ENCODE measurements around the gene RANBP1.
"Not testable (repeated sequence)": the region's sequence is repeated elsewhere in the genome, so short reads cannot be mapped to it uniquely, and the experiment has no call there.

RANBP1 gene

DNA sequence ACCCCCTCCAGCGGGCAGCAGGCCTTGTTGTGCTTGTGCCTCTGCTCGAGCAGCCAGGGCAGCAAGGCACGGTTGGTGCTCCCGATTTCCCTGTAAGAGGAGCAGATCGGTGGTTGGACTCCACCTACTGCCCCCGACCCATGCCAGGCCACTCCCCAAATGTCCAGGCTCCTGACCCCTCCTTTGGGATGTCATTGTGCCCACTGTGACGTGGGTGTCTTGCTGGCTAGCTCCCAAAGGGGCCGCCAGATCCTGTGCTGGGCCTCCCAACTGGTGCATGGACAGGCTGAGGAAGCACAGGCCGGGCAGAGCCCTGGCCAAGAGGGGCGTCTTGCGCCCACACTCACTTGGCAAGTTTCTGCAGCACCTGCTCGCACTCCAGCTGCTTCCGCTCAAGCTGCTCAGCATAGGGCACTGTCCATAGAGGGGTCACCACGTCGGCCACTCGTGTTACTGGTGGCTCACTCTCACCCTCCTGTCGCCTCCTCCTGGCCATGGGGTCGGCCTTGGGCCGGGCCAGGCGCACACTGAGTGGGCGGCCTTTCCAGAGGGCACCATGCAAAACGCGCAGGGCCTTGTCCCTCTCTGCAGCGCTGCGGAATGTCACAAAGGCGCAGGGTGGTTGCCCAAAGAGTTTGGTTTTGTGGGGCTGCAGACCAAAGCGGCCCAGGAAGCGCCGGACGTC lies at the start of gene RANBP1:
RANBP1 (plus strand) TSS at position 414 of the 685 bp plus-strand sequence; CDS start at position 495, 81 bp downstream.
- H3K4me3 ChIP-seq (ENCODE audit: low read length): peak within 1 kb of the TSS; percentile 96
- DNase-seq (ENCODE audit: low read depth): no peak
- TF ChIP-seq, protein P1, sequence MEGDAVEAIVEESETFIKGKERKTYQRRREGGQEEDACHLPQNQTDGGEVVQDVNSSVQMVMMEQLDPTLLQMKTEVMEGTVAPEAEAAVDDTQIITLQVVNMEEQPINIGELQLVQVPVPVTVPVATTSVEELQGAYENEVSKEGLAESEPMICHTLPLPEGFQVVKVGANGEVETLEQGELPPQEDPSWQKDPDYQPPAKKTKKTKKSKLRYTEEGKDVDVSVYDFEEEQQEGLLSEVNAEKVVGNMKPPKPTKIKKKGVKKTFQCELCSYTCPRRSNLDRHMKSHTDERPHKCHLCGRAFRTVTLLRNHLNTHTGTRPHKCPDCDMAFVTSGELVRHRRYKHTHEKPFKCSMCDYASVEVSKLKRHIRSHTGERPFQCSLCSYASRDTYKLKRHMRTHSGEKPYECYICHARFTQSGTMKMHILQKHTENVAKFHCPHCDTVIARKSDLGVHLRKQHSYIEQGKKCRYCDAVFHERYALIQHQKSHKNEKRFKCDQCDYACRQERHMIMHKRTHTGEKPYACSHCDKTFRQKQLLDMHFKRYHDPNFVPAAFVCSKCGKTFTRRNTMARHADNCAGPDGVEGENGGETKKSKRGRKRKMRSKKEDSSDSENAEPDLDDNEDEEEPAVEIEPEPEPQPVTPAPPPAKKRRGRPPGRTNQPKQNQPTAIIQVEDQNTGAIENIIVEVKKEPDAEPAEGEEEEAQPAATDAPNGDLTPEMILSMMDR (conservative IDR thresholded peaks at IDR 0.05; ENCODE audit: low read length): no peak

DNA sequence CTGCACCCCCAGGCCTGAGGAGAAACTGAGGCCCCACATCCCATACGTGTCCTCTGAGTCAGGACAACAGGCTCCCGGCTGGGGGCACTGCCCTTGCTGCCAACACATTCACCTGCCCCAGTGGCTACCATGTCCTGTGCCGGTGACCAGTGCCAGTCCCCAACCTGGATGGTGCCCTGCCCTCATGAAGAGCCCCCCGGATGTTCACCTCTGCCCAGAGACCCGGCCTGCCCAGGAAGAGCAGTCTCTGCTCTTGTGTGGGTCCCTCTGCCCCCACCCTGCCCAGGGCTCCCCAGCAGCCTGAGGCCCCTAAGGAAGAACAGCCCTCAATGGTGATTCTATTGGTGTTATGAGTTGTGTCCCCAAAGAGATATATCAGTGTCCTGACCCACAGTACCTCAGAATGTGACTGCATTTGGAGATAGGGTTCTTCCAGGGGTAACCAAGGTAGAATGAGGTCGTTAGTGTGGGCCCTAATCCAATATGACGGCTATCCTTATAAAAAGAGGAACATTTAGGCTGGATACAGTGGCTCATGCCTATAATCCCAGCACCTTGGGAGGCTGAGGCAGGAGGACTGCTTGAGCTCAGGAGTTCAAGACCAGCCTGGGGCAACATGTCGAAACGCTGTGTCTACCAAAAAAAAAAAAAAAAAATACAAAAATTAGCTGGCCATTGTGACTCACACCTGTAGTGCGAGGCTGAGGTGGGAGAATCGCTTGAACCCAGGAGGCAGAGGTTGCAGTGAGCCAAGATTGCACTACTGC lies 49.1 kb upstream of the RANBP1 start:
- TF ChIP-seq, protein P1 (conservative IDR thresholded peaks at IDR 0.05; ENCODE audit: low read length): no peak
- no peak for DNase-seq (ENCODE audit: low read depth)
- no peak overlapping the region for H3K4me3 ChIP-seq (ENCODE audit: low read length)

DNA sequence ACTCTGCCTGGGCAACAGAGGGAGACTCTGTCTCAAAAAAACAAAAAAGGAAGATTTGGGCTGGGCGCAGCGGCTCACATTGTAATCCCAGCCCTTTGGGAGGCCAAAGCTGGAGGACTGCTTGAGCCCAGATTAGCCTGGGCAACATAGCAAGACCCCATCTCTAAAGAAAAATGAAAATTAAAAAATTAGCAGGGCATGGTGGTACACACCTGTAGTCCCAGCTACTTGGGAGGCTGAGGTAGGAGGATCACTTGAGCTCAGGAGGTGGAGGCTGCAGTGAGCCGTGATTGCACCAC lies 48.6 kb upstream of the RANBP1 start:
- DNase-seq (ENCODE audit: low read depth); H3K4me3 ChIP-seq (ENCODE audit: low read length): not testable (repeated sequence)

DNA sequence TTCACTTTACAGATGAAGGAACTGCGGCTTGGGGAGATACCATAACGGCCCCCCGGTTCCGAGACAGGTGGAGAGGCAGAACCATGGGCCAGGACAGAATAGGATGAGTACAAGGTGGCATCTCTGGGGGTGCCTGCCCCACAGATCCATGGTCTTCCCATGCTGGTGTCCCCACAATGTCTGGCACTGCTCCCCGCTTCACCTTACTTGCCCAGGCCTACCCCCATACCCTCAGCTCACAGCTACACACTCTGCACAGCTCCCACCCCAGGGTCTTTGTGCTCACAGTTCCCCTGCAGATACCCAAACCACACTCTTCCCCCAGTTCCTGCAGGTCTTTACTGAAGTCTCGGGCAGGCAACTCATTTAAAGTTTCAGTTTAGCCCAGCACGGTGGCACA lies 47.3 kb upstream of the RANBP1 start:
- no peak for DNase-seq (ENCODE audit: low read depth)
- TF ChIP-seq, protein P1 (conservative IDR thresholded peaks at IDR 0.05; ENCODE audit: low read length): no peak
- no peak overlapping the region for H3K4me3 ChIP-seq (ENCODE audit: low read length)

DNA sequence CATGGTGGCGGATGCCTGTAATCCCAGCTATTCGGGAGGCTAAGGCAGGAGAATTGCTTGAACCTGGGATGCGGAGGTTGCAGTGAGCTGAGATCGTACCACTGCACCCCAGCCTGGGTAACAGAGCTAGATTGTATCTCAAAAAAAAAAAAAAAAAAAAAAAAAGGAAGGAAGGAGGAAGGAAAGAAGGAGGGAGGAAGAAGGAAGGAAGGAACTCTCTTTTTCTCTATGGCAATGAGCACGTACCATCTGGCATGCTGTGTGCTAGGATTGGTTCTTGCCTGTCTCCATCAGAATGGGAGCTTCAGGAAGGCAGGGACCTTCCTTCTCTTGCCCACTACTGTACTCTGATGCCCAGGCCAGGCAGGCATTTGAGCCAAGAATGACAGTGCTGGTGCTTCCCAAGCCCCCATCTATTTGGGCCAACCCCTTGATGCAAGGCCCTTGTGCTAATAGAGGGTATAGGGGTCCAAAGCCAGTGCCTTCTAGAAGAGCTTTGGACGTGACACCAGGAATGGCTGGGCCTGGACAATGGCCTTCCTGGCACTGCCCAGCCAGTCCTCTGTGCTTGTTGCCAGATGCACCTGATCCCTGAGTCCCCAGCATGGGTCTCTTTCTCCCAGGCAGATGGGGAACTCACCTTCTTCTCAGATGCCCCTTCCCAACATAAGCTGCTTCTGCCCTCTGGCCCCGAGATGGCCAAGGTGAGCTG lies 46.4 kb upstream of the RANBP1 start:
- TF ChIP-seq, protein P1 (conservative IDR thresholded peaks at IDR 0.05; ENCODE audit: low read length): no peak
- no peak for DNase-seq (ENCODE audit: low read depth)
- no peak overlapping the region for H3K4me3 ChIP-seq (ENCODE audit: low read length)

DNA sequence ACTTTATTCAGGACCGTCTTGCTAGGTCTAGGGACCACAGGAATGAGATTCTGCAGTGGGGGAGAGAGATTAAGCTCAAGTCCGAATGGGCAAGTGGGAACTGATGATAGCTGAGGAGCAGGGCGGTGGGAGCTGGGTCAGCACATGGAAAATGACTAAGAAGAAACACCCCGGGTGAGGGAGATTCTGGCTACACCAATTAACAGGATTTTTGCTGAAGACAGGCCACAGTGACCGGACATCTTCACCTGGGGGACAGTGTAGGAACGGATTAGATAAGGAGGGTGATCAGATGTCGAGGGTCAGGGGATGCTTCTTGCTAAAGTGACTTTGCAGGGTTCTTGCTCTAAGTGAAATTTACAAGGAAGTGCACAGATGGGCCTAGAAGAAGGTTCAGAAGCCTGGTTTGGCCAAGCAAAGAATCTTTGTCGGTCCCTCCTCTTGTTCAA lies 44.4 kb upstream of the RANBP1 start:
- H3K4me3 ChIP-seq (ENCODE audit: low read length): no peak overlapping the region
- no peak for DNase-seq (ENCODE audit: low read depth)

DNA sequence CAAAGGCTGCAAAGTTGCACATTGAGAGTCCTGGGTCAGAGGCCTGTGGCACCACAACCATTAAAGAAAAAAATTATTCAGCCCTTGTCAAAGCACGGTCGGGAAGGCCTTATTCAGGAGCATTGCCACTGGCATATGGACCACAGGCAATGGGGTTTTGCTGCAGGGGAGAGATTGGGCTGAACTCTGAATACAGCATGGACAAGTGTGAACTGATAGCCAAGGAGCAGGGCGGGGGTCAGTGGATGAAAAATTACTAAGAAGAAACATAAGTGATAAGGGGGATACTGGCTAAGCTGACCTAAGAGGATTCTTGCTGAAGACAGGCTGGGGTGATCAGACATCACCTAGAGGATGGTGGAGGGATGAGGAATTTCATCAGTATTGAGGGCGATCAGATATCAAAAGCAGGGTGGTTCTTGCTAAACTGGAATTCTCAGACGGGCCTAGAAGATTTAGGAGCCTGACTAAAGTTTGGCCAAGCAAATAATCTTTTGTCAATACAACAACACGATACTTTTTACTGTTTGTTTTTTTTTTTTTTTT lies 39.2 kb upstream of the RANBP1 start:
- TF ChIP-seq, protein P1 (conservative IDR thresholded peaks at IDR 0.05; ENCODE audit: low read length): no peak
- H3K4me3 ChIP-seq (ENCODE audit: low read length): no peak overlapping the region
- DNase-seq (ENCODE audit: low read depth): no peak

More for the DNA sequence above, 44.4 kb upstream of the RANBP1 start:
- TF ChIP-seq, protein P1 (conservative IDR thresholded peaks at IDR 0.05; ENCODE audit: low read length): no peak
